ENCODE data around the gene CLTRN. TPM values are rescaled to one million over a fixed set of nuclear protein-coding genes. Genes with fewer than 3 reads are reported as not detected.

CLTRN gene
- total RNA-seq, 1 experiment from 2014 or later: 1.8 TPM

DNA sequence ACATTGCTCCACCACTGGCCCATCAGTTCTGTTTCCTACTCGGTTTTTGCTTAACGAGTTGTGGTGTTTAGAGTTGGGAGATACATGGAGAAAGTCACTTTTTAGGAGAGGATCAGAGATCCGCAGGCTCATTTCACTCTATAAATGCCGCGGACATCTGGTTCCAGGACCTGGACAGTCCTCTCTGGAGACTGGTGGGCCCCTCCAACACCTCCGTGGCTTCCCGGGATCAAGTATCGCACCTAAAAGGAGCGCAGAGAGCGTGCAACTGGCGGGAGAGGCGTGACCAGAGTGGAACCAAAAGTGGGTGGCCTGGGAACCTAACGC lies 9.9 kb upstream of the CLTRN start:
- no peaks in the 10 kb centered on the region for H3K9me3 ChIP-seq (ENCODE audit: control insufficient read depth, low read depth, low read length)
- H3K36me3 Mint-ChIP-seq (ENCODE audit: insufficient read depth in 1 of 3, low read depth in 3 of 3): peaks cover 0 to 5% (median 5%) of the 10 kb centered on the region in 3 experiments; a peak in 6 of 7 replicates
- no peak overlapping the region for H4K8ac ChIP-seq (replicated peaks; ENCODE audit: insufficient read length, low read depth, low read length)
- H3K27me3 Mint-ChIP-seq (ENCODE audit: low read depth): no peaks in the 10 kb centered on the region; the same call in 1 of the 2 replicates
- no peaks in the 10 kb centered on the region for H3K27me3 ChIP-seq (ENCODE audit: insufficient read depth, low read length)
- H3K79me1 ChIP-seq (ENCODE audit: insufficient read depth, low read depth, low read length, poor library complexity, severe bottlenecking): no peaks in the 10 kb centered on the region
- TF ChIP-seq, protein P1, sequence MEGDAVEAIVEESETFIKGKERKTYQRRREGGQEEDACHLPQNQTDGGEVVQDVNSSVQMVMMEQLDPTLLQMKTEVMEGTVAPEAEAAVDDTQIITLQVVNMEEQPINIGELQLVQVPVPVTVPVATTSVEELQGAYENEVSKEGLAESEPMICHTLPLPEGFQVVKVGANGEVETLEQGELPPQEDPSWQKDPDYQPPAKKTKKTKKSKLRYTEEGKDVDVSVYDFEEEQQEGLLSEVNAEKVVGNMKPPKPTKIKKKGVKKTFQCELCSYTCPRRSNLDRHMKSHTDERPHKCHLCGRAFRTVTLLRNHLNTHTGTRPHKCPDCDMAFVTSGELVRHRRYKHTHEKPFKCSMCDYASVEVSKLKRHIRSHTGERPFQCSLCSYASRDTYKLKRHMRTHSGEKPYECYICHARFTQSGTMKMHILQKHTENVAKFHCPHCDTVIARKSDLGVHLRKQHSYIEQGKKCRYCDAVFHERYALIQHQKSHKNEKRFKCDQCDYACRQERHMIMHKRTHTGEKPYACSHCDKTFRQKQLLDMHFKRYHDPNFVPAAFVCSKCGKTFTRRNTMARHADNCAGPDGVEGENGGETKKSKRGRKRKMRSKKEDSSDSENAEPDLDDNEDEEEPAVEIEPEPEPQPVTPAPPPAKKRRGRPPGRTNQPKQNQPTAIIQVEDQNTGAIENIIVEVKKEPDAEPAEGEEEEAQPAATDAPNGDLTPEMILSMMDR (conservative IDR thresholded peaks at IDR 0.05): no peak
- H2BK120ac ChIP-seq (ENCODE audit: low read depth, low read length, poor library complexity, severe bottlenecking): no peak overlapping the region
- H3K4me3 Mint-ChIP-seq: no peak overlapping the region
- H3K27ac Mint-ChIP-seq: no peak overlapping the region
- H3K27ac ChIP-seq (ENCODE audit: insufficient read length, low read depth, low read length): peak overlapping the region; percentile 73
- peaks cover 3% of the 10 kb centered on the region; the same call in 1 of the 2 replicates for H3K4me1 ChIP-seq (ENCODE audit: insufficient read depth, low read length)
- peaks cover 25% of the 10 kb centered on the region; the same call in 1 of the 2 replicates for H3K79me2 ChIP-seq (ENCODE audit: insufficient read depth, low read length)
- no peak overlapping the region for H4K5ac ChIP-seq (ENCODE audit: insufficient read length, low read depth, low read length)
- H2AFZ ChIP-seq (ENCODE audit: low read length): no peak overlapping the region
- H2BK15ac ChIP-seq (ENCODE audit: low read depth, low read length): no peak overlapping the region
- DNase-seq: no peak
- no CpG with 5 or more reads among the region's 13 CpGs for WGBS (ENCODE audit: extremely low coverage, insufficient read length, low lambda C conversion rate)
- peaks cover 4 to 5% of the 10 kb centered on the region in 2 experiments; a peak in 3 of 5 replicates for H3K9me3 Mint-ChIP-seq
- no peaks in the 10 kb centered on the region for H4K20me1 ChIP-seq (ENCODE audit: control insufficient read depth, insufficient read depth, insufficient read length)
- peak overlapping the region; percentile 93 for H3K4me2 ChIP-seq (ENCODE audit: insufficient read depth, insufficient read length, low read length)
- H3K14ac ChIP-seq (ENCODE audit: insufficient read depth, low read length): no peak overlapping the region
- no peak overlapping the region for H3K23ac ChIP-seq (ENCODE audit: insufficient read length, low read depth, low read length)
- peak overlapping the region; percentile 93 for H3K9ac ChIP-seq (ENCODE audit: extremely low read depth, insufficient read length, low read length)
- peaks cover 13 to 14% of the 10 kb centered on the region in 2 experiments for H3K4me1 Mint-ChIP-seq
- H3K23me2 ChIP-seq (ENCODE audit: insufficient read length, low read depth, low read length, poor library complexity, severe bottlenecking): no peaks in the 10 kb centered on the region
- no peak overlapping the region for H4K91ac ChIP-seq (ENCODE audit: insufficient read length, low read depth, low read length)
- H2BK5ac ChIP-seq (ENCODE audit: insufficient read length, low read length): peak overlapping the region; percentile 22
- no peak overlapping the region for H3T11ph ChIP-seq (ENCODE audit: low read length)
- H2BK20ac ChIP-seq (ENCODE audit: low read depth, low read length, poor library complexity, severe bottlenecking): no peak overlapping the region
- H2BK12ac ChIP-seq (ENCODE audit: insufficient read length, low read depth, low read length): no peak overlapping the region
- H3K4ac ChIP-seq (ENCODE audit: low read depth, low read length): no peak overlapping the region
- H2AK5ac ChIP-seq (ENCODE audit: insufficient read length, low read length): no peak overlapping the region
- no peak overlapping the region for H3K18ac ChIP-seq (ENCODE audit: insufficient read length, low read depth, low read length)
- peak overlapping the region; percentile 34 for H3K56ac ChIP-seq (ENCODE audit: insufficient read length, low read depth, low read length)

Data from H9 (cell line).